HEK293 (cell line): ENCODE measurements around the gene MEX3A.
A peak's percentile ranks its signal among the peaks of the same experiment; 100 is the strongest.

Experiments
- CTCF ChIA-PET: fragments of 350-600 bp; formaldehyde crosslinking; extraction: SDS; loops from one replicate; lab custom pipeline; 2021; ENCODE audit warnings: antibody characterized with exemption; lab: Yijun Ruan, JAX
- POLR2A ChIA-PET: fragments of 300-600 bp; formaldehyde crosslinking; extraction: SDS; loops from one replicate; lab custom pipeline; 2020; ENCODE audit warnings: antibody characterized with exemption, inconsistent platforms; lab: Yijun Ruan, JAX
- H3K27ac ChIP-seq: fragments of 200-500 bp; sonication (Bioruptor generic); 2 replicates; pipeline ENCODE4 v1.5.1; 2014; ENCODE audit warnings: low read depth, low read length, control low read depth, inconsistent platforms; ENCODE audit errors: extremely low read depth
- H3K36me3 ChIP-seq, 2 experiments: fragments of 200-500 bp in 1 of 2; sonication (Bioruptor generic) in 1 of 2; 1 replicate in 1 of 2; 2 replicates in 1 of 2; pipeline ENCODE4 v1.5.1; 2014 to 2017; ENCODE audit warnings: inconsistent platforms in 2 of 2, low read length in 2 of 2; ENCODE audit not compliant: control insufficient read depth in 2 of 2, insufficient read depth in 1 of 2
- H3K4me1 ChIP-seq: fragments of 200-500 bp; sonication (Bioruptor generic); 2 replicates; pipeline ENCODE4 v1.5.1; 2014; ENCODE audit warnings: mild to moderate bottlenecking, low read length, inconsistent platforms; ENCODE audit not compliant: control insufficient read depth, insufficient read depth
- H3K4me3 ChIP-seq: 2 replicates; pipeline ENCODE4 v1.5.1; 2011; ENCODE audit warnings: low read depth, mild to moderate bottlenecking, control low read depth, low read length, moderate library complexity
- H3K9me3 ChIP-seq: fragments of 200-500 bp; sonication (Bioruptor generic); 2 replicates; pipeline ENCODE4 v1.5.1; 2014; ENCODE audit warnings: low read depth, low read length, inconsistent platforms; ENCODE audit not compliant: control insufficient read depth, insufficient read depth
- IKZF3 ChIP-seq: fragments of 450-650 bp; IDR thresholded peaks from 2 replicates; pipeline ENCODE4 v1.5.0; 2018; ENCODE audit warnings: missing biosample characterization, mild to moderate bottlenecking, missing genetic modification characterization, moderate library complexity
- KLF7 ChIP-seq: fragments of 450-650 bp; formaldehyde crosslinking; IDR thresholded peaks from 2 replicates; pipeline ENCODE4 v1.5.1; 2016; ENCODE audit warnings: missing biosample characterization, missing genetic modification characterization, borderline replicate concordance
- PRDM1 ChIP-seq: fragments of 450-650 bp; formaldehyde crosslinking; IDR thresholded peaks from 2 replicates; pipeline ENCODE4; 2016; ENCODE audit warnings: missing biosample characterization, missing genetic modification characterization
- ZBTB17 ChIP-seq: fragments of 450-650 bp; formaldehyde crosslinking; IDR thresholded peaks from 2 replicates; pipeline ENCODE4 v1.5.1; 2016; ENCODE audit warnings: missing biosample characterization, missing genetic modification characterization
- ZNF10 ChIP-seq: fragments of 450-650 bp; formaldehyde crosslinking; IDR thresholded peaks from 2 replicates; pipeline ENCODE4 v1.5.1; 2017; ENCODE audit warnings: missing biosample characterization, missing genetic modification characterization
- ZNF350 ChIP-seq: fragments of 450-650 bp; formaldehyde crosslinking; IDR thresholded peaks from 2 replicates; pipeline ENCODE4 v1.5.0; 2017; ENCODE audit warnings: missing biosample characterization, mild to moderate bottlenecking, missing genetic modification characterization
- ZNF549 ChIP-seq: fragments of 450-650 bp; IDR thresholded peaks from 2 replicates; pipeline ENCODE4 v1.5.1; 2018; ENCODE audit warnings: missing biosample characterization, missing genetic modification characterization, mild to moderate bottlenecking, inconsistent platforms, moderate library complexity
- ZNF629 ChIP-seq: fragments of 450-650 bp; formaldehyde crosslinking; IDR thresholded peaks from 2 replicates; pipeline ENCODE4 v1.5.1; 2017; ENCODE audit warnings: missing biosample characterization, missing genetic modification characterization
- ZNF792 ChIP-seq: fragments of 450-650 bp; formaldehyde crosslinking; IDR thresholded peaks from 2 replicates; pipeline ENCODE4 v1.5.1; 2016; ENCODE audit warnings: missing biosample characterization, missing genetic modification characterization
- TF ChIP-seq, protein P1 (sequence below): fragments of 450-650 bp; formaldehyde crosslinking; IDR thresholded peaks from 2 replicates; pipeline ENCODE4 v1.5.1; 2017; ENCODE audit warnings: missing biosample characterization, missing genetic modification characterization
- TF ChIP-seq, protein P2 (sequence below): fragments of 450-650 bp; formaldehyde crosslinking; IDR thresholded peaks from 2 replicates; pipeline ENCODE4 v1.5.1; 2017; ENCODE audit warnings: missing biosample characterization, mild to moderate bottlenecking, missing genetic modification characterization, moderate library complexity
- TF ChIP-seq, protein P3 (sequence below): fragments of 450-650 bp; formaldehyde crosslinking; IDR thresholded peaks from 2 replicates; pipeline ENCODE4 v1.5.1; 2016; ENCODE audit warnings: missing biosample characterization, missing genetic modification characterization
- TF ChIP-seq, protein P4 (sequence below): fragments of 450-650 bp; formaldehyde crosslinking; IDR thresholded peaks from 2 replicates; pipeline ENCODE4 v1.5.1; 2016; ENCODE audit warnings: missing biosample characterization, missing genetic modification characterization

MEX3A gene

GRCh38 chr1:156073740-156074139 lies 8.5 kb downstream of the MEX3A start:
- CTCF ChIA-PET = interaction anchor here (0.8 to 1.2 kb wide), 2 partner anchors 9 to 85 kb away, joined by 6 to 7 read pairs; no protein-coding TSS in a partner anchor
- H3K27ac ChIP-seq = no peak overlapping the region
- peaks cover 7% of the 10 kb centered on the region; the same call in 1 of the 2 replicates for H3K4me1 ChIP-seq
- H3K9me3 ChIP-seq = no peaks in the 10 kb centered on the region
- POLR2A ChIA-PET = interaction anchor here (1.0 kb wide), 1 partner anchor 129 kb away, joined by 3 read pairs; no protein-coding TSS in a partner anchor
- TF ChIP-seq PRDM1 (tag by site-specific recombination) (peak; percentile 10; the same call in 1 of the 2 replicates), ZNF792 (tag by site-specific recombination) (no peak), IKZF3 (tag by site-specific recombination) (peak; percentile 51; the same call in 1 of the 2 replicates)
- H3K36me3 ChIP-seq = peaks cover 0 to 26% of the 10 kb centered on the region in 2 experiments; a peak in 1 of 3 replicates
- H3K4me3 ChIP-seq = no peak overlapping the region

GRCh38 chr1:156073110-156073687 lies 9.1 kb downstream of the MEX3A start:
- peaks cover 0 to 26% of the 10 kb centered on the region in 2 experiments; a peak in 1 of 3 replicates for H3K36me3 ChIP-seq
- POLR2A ChIA-PET = interaction anchor here (1.0 kb wide), 1 partner anchor 129 kb away, joined by 3 read pairs; no protein-coding TSS in a partner anchor
- CTCF ChIA-PET = interaction anchor here (0.7 to 1.2 kb wide), 4 partner anchors 9 to 372 kb away, joined by 3 to 7 read pairs (median 4); no protein-coding TSS in a partner anchor

More at GRCh38 chr1:156073110-156073687, 9.1 kb downstream of the MEX3A start:
- H3K27ac ChIP-seq = no peak overlapping the region
- H3K4me1 ChIP-seq = peaks cover 7% of the 10 kb centered on the region; the same call in 1 of the 2 replicates
- H3K9me3 ChIP-seq = no peaks in the 10 kb centered on the region
- TF ChIP-seq ZNF549 (tag by site-specific recombination) (no peak), KLF7 (no peak), ZNF10 (tag by site-specific recombination) (no peak), ZNF350 (tag by site-specific recombination) (no peak), ZNF629 (tag by site-specific recombination) (no peak), PRDM1 (tag by site-specific recombination) (no peak), ZBTB17 (tag by site-specific recombination) (peak; percentile 5)
- TF ChIP-seq, protein P1, sequence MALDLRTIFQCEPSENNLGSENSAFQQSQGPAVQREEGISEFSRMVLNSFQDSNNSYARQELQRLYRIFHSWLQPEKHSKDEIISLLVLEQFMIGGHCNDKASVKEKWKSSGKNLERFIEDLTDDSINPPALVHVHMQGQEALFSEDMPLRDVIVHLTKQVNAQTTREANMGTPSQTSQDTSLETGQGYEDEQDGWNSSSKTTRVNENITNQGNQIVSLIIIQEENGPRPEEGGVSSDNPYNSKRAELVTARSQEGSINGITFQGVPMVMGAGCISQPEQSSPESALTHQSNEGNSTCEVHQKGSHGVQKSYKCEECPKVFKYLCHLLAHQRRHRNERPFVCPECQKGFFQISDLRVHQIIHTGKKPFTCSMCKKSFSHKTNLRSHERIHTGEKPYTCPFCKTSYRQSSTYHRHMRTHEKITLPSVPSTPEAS (tag by site-specific recombination) = no peak
- TF ChIP-seq, protein P2, sequence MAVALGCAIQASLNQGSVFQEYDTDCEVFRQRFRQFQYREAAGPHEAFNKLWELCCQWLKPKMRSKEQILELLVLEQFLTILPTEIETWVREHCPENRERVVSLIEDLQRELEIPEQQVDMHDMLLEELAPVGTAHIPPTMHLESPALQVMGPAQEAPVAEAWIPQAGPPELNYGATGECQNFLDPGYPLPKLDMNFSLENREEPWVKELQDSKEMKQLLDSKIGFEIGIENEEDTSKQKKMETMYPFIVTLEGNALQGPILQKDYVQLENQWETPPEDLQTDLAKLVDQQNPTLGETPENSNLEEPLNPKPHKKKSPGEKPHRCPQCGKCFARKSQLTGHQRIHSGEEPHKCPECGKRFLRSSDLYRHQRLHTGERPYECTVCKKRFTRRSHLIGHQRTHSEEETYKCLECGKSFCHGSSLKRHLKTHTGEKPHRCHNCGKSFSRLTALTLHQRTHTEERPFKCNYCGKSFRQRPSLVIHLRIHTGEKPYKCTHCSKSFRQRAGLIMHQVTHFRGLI (tag by site-specific recombination) = no peak
- TF ChIP-seq, protein P3, sequence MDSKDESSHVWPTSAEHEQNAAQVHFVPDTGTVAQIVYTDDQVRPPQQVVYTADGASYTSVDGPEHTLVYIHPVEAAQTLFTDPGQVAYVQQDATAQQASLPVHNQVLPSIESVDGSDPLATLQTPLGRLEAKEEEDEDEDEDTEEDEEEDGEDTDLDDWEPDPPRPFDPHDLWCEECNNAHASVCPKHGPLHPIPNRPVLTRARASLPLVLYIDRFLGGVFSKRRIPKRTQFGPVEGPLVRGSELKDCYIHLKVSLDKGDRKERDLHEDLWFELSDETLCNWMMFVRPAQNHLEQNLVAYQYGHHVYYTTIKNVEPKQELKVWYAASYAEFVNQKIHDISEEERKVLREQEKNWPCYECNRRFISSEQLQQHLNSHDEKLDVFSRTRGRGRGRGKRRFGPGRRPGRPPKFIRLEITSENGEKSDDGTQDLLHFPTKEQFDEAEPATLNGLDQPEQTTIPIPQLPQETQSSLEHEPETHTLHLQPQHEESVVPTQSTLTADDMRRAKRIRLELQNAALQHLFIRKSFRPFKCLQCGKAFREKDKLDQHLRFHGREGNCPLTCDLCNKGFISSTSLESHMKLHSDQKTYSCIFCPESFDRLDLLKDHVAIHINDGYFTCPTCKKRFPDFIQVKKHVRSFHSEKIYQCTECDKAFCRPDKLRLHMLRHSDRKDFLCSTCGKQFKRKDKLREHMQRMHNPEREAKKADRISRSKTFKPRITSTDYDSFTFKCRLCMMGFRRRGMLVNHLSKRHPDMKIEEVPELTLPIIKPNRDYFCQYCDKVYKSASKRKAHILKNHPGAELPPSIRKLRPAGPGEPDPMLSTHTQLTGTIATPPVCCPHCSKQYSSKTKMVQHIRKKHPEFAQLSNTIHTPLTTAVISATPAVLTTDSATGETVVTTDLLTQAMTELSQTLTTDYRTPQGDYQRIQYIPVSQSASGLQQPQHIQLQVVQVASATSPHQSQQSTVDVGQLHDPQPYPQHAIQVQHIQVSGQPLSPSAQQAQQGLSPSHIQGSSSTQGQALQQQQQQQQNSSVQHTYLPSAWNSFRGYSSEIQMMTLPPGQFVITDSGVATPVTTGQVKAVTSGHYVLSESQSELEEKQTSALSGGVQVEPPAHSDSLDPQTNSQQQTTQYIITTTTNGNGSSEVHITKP (tag by site-specific recombination) = peak; percentile 94
- TF ChIP-seq, protein P4, sequence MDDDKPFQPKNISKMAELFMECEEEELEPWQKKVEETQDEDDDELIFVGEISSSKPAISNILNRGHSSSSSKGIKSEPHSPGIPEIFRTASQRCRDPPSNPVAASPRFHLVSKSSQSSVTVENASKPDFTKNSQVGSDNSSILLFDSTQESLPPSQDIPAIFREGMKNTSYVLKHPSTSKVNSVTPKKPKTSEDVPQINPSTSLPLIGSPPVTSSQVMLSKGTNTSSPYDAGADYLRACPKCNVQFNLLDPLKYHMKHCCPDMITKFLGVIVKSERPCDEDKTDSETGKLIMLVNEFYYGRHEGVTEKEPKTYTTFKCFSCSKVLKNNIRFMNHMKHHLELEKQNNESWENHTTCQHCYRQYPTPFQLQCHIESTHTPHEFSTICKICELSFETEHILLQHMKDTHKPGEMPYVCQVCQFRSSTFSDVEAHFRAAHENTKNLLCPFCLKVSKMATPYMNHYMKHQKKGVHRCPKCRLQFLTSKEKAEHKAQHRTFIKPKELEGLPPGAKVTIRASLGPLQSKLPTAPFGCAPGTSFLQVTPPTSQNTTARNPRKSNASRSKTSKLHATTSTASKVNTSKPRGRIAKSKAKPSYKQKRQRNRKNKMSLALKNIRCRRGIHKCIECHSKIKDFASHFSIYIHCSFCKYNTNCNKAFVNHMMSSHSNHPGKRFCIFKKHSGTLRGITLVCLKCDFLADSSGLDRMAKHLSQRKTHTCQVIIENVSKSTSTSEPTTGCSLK (tag by site-specific recombination) = no peak
- no peak overlapping the region for H3K4me3 ChIP-seq
